Measurements from ENCODE around the gene EPS8L2.
A peak's percentile ranks its signal among the peaks of the same experiment; 100 is the strongest.
"Not testable (repeated sequence)": the region's sequence is repeated elsewhere in the genome, so short reads cannot be mapped to it uniquely, and the experiment has no call there.

The EPS8L2 gene

GRCh38 chr11:722346-722811 is 16.3 kb downstream of the EPS8L2 start:
- H3K36me3 Mint-ChIP-seq (ENCODE audit: low read depth): no peaks in the 10 kb centered on the region
- no peaks in the 10 kb centered on the region for H3K9me3 Mint-ChIP-seq
- no peak overlapping the region for H3K4me3 Mint-ChIP-seq
- H3K27me3 Mint-ChIP-seq (ENCODE audit: low read depth): peaks cover 29% of the 10 kb centered on the region
- peaks cover 11% of the 10 kb centered on the region for H3K4me1 Mint-ChIP-seq (ENCODE audit: low read depth)
- no peak overlapping the region for H3K27ac Mint-ChIP-seq

GRCh38 chr11:723120-723883 is 17.3 kb downstream of the EPS8L2 start:
- peak overlapping the region; percentile 77 for H3K4me3 Mint-ChIP-seq
- H3K4me1 Mint-ChIP-seq (ENCODE audit: low read depth): peaks cover 11% of the 10 kb centered on the region
- H3K36me3 Mint-ChIP-seq (ENCODE audit: low read depth): no peaks in the 10 kb centered on the region
- H3K27ac Mint-ChIP-seq: peak overlapping the region; percentile 57
- no peaks in the 10 kb centered on the region for H3K9me3 Mint-ChIP-seq
- peaks cover 29% of the 10 kb centered on the region for H3K27me3 Mint-ChIP-seq (ENCODE audit: low read depth)

- Mint-ChIP-seq H3K27ac (no peak overlapping the region), H3K4me1 (ENCODE audit: low read depth) (peaks cover 11% of the 10 kb centered on the region), H3K27me3 (ENCODE audit: low read depth) (peaks cover 24% of the 10 kb centered on the region), H3K4me3 (peak overlapping the region; percentile 45), H3K36me3 (ENCODE audit: low read depth) (no peaks in the 10 kb centered on the region), H3K9me3 (no peaks in the 10 kb centered on the region)
These were observed 18.2 kb downstream of the EPS8L2 start for GRCh38 chr11:724049-724777.

- Mint-ChIP-seq H3K9me3 (no peaks in the 10 kb centered on the region), H3K4me3 (peak overlapping the region; percentile 59), H3K27me3 (ENCODE audit: low read depth) (peaks cover 20% of the 10 kb centered on the region), H3K27ac (no peak overlapping the region), H3K36me3 (ENCODE audit: low read depth) (no peaks in the 10 kb centered on the region), H3K4me1 (ENCODE audit: low read depth) (peaks cover 8% of the 10 kb centered on the region)
These were observed 18.9 kb downstream of the EPS8L2 start for GRCh38 chr11:724778-725386.

- H3K36me3 Mint-ChIP-seq (ENCODE audit: low read depth): no peaks in the 10 kb centered on the region
- H3K4me1 Mint-ChIP-seq (ENCODE audit: low read depth): peaks cover 7% of the 10 kb centered on the region
- no peaks in the 10 kb centered on the region for H3K9me3 Mint-ChIP-seq
- peaks cover 17% of the 10 kb centered on the region for H3K27me3 Mint-ChIP-seq (ENCODE audit: low read depth)
- H3K27ac Mint-ChIP-seq: no peak overlapping the region
- peak overlapping the region; percentile 48 for H3K4me3 Mint-ChIP-seq
These were observed 19.7 kb downstream of the EPS8L2 start for GRCh38 chr11:725624-726202.

- H3K4me3 Mint-ChIP-seq: peak overlapping the region; percentile 48
- peaks cover 13% of the 10 kb centered on the region for H3K27me3 Mint-ChIP-seq (ENCODE audit: low read depth)
- H3K4me1 Mint-ChIP-seq (ENCODE audit: low read depth): peaks cover 7% of the 10 kb centered on the region
- no peaks in the 10 kb centered on the region for H3K9me3 Mint-ChIP-seq
- no peak overlapping the region for H3K27ac Mint-ChIP-seq
- no peaks in the 10 kb centered on the region for H3K36me3 Mint-ChIP-seq (ENCODE audit: low read depth)
These were observed 20.5 kb downstream of the EPS8L2 start for GRCh38 chr11:726278-727220.

GRCh38 chr11:727281-727701 is 21.3 kb downstream of the EPS8L2 start:
- H3K9me3 Mint-ChIP-seq: no peaks in the 10 kb centered on the region
- no peaks in the 10 kb centered on the region for H3K36me3 Mint-ChIP-seq (ENCODE audit: low read depth)
- H3K27me3 Mint-ChIP-seq (ENCODE audit: low read depth): peaks cover 11% of the 10 kb centered on the region
- peaks cover 7% of the 10 kb centered on the region for H3K4me1 Mint-ChIP-seq (ENCODE audit: low read depth)
- H3K4me3 Mint-ChIP-seq: no peak overlapping the region
- no peak overlapping the region for H3K27ac Mint-ChIP-seq

- no peaks in the 10 kb centered on the region for H3K36me3 Mint-ChIP-seq (ENCODE audit: low read depth)
- H3K27ac Mint-ChIP-seq: no peak overlapping the region
- H3K4me1 Mint-ChIP-seq (ENCODE audit: low read depth): peaks cover 5% of the 10 kb centered on the region
- peaks cover 10% of the 10 kb centered on the region for H3K27me3 Mint-ChIP-seq (ENCODE audit: low read depth)
- H3K9me3 Mint-ChIP-seq: no peaks in the 10 kb centered on the region
- no peak overlapping the region for H3K4me3 Mint-ChIP-seq
These were observed 22.1 kb downstream of the EPS8L2 start for GRCh38 chr11:727859-728748.

- peaks cover 6% of the 10 kb centered on the region for H3K27me3 Mint-ChIP-seq (ENCODE audit: low read depth)
- no peaks in the 10 kb centered on the region for H3K9me3 Mint-ChIP-seq
- no peak overlapping the region for H3K4me3 Mint-ChIP-seq
- H3K36me3 Mint-ChIP-seq (ENCODE audit: low read depth): no peaks in the 10 kb centered on the region
- no peak overlapping the region for H3K27ac Mint-ChIP-seq
- peaks cover 4% of the 10 kb centered on the region for H3K4me1 Mint-ChIP-seq (ENCODE audit: low read depth)
These were observed 23.0 kb downstream of the EPS8L2 start for GRCh38 chr11:728901-729491.

- Mint-ChIP-seq H3K4me3 (no peak overlapping the region), H3K9me3 (no peaks in the 10 kb centered on the region), H3K4me1 (ENCODE audit: low read depth) (peaks cover 4% of the 10 kb centered on the region), H3K36me3 (ENCODE audit: low read depth) (no peaks in the 10 kb centered on the region), H3K27me3 (ENCODE audit: low read depth) (peaks cover 4% of the 10 kb centered on the region), H3K27ac (no peak overlapping the region)
These were observed 23.6 kb downstream of the EPS8L2 start for GRCh38 chr11:729492-730074.

GRCh38 chr11:733072-733471 is 27.0 kb downstream of the EPS8L2 start:
- no peaks in the 10 kb centered on the region for H3K36me3 Mint-ChIP-seq (ENCODE audit: low read depth)
- H3K4me3 Mint-ChIP-seq: no peak overlapping the region
- no peaks in the 10 kb centered on the region for H3K9me3 Mint-ChIP-seq
- peaks cover 6% of the 10 kb centered on the region for H3K27me3 Mint-ChIP-seq (ENCODE audit: low read depth)
- H3K4me1 Mint-ChIP-seq (ENCODE audit: low read depth): peaks cover 13% of the 10 kb centered on the region
- H3K27ac Mint-ChIP-seq: no peak overlapping the region

- Mint-ChIP-seq H3K4me1 (ENCODE audit: low read depth) (peaks cover 14% of the 10 kb centered on the region), H3K27me3 (ENCODE audit: low read depth) (peaks cover 18% of the 10 kb centered on the region)
- H3K4me3 Mint-ChIP-seq; H3K36me3 Mint-ChIP-seq (ENCODE audit: low read depth); H3K9me3 Mint-ChIP-seq; H3K27ac Mint-ChIP-seq: not testable (repeated sequence)
These were observed 28.5 kb downstream of the EPS8L2 start for GRCh38 chr11:734541-734940.

Data from T-helper 1 cell treated with Interleukin-12 subunit alpha and Interleukin-12 subunit beta and Interleukin-4 antibody, amounts not matched to agents 30 μg/mL and 1 μg/mL, for 36 hours (primary cell).